GM23338 (cell line): ENCODE results near the gene CDH4.

Source experiments
- CTCF ChIP-seq, 2 experiments: fragments of 200-600 bp in 1 of 2; sonication (generic) in 1 of 2; conservative IDR thresholded peaks; 2 replicates each; pipeline versions ENCODE4 v1.5.1 to v1.6.1; 2016 to 2017; ENCODE audit warnings: antibody characterized with exemption in 2 of 2, low read depth in 2 of 2, mild to moderate bottlenecking in 2 of 2, moderate library complexity in 1 of 2
- EZH2 ChIP-seq: fragments of 200-600 bp; sonication (generic); IDR thresholded peaks from one replicate; pipeline ENCODE4 v1.8.0; 2017; ENCODE audit warnings: antibody characterized with exemption, mild to moderate bottlenecking, low read depth; ENCODE audit not compliant: unreplicated experiment
- EZH2phosphoT487 ChIP-seq: fragments of 200-600 bp; sonication (generic); IDR thresholded peaks from one replicate; pipeline ENCODE4 v1.8.1; 2018; ENCODE audit warnings: antibody characterized with exemption; ENCODE audit not compliant: unreplicated experiment
- JUNB ChIP-seq: IDR thresholded peaks from one replicate; pipeline ENCODE4 v1.6.1; 2016; ENCODE audit warnings: antibody characterized with exemption; ENCODE audit not compliant: unreplicated experiment
- POLR2AphosphoS5 ChIP-seq: IDR thresholded peaks from 2 replicates; pipeline ENCODE4 v1.6.1; 2016; ENCODE audit warnings: antibody characterized with exemption, low read depth
- ZNF114 ChIP-seq: fragments of 250-450 bp; sonication (Bioruptor Pico); IDR thresholded peaks from 2 replicates; pipeline ENCODE4 v1.5.0; 2020; ENCODE audit warnings: mild to moderate bottlenecking, moderate library complexity
- TF ChIP-seq, protein P1 (sequence below): IDR thresholded peaks from one replicate; pipeline ENCODE4 v1.6.1; 2018; ENCODE audit warnings: antibody characterized with exemption; ENCODE audit not compliant: unreplicated experiment

DNA sequence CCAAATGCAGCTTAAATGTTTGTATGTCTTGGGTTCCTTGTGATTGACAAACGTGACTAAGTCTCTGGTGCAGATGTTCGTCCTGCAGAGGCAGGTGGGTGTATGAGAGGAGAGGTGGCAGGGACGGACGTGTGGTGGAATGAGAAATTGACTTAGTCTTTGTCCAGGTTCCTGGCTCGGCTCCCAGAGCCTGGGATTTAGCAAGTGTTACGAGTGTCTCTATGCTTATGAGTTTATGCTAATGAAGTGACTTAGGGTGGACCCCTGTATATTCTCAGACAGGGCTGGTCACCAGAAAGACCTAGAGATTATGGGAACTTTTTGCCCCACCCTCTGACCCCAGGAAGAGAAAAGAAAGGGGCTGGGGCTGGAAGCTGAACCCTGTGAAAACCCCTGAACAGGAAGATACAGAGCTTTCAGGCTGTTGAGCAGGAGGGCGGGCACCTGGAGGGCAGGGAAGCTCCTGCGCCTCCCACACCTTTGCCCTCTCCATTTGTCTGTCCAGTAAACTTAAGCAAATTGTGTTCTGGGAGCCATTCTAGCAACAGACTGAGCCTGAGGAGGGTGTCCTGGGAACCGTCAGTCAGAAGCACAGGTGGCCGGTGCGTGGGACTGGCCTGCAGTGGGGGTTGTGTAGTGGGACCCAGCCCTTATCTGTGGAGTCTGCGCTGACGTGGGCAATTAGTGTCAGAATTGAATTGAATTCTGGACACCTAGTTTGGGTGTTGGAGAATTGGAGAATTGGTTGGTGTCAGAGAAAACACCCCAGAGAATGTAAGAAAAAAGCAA is 362.1 kb downstream of the CDH4 start:
- TF ChIP-seq CTCF (conservative IDR thresholded peaks at IDR 0.05; ENCODE audit: low read depth in 2 of 2): no peak
- TF ChIP-seq, protein P1, sequence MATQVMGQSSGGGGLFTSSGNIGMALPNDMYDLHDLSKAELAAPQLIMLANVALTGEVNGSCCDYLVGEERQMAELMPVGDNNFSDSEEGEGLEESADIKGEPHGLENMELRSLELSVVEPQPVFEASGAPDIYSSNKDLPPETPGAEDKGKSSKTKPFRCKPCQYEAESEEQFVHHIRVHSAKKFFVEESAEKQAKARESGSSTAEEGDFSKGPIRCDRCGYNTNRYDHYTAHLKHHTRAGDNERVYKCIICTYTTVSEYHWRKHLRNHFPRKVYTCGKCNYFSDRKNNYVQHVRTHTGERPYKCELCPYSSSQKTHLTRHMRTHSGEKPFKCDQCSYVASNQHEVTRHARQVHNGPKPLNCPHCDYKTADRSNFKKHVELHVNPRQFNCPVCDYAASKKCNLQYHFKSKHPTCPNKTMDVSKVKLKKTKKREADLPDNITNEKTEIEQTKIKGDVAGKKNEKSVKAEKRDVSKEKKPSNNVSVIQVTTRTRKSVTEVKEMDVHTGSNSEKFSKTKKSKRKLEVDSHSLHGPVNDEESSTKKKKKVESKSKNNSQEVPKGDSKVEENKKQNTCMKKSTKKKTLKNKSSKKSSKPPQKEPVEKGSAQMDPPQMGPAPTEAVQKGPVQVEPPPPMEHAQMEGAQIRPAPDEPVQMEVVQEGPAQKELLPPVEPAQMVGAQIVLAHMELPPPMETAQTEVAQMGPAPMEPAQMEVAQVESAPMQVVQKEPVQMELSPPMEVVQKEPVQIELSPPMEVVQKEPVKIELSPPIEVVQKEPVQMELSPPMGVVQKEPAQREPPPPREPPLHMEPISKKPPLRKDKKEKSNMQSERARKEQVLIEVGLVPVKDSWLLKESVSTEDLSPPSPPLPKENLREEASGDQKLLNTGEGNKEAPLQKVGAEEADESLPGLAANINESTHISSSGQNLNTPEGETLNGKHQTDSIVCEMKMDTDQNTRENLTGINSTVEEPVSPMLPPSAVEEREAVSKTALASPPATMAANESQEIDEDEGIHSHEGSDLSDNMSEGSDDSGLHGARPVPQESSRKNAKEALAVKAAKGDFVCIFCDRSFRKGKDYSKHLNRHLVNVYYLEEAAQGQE: no peak
- TF ChIP-seq EZH2: no peak
- TF ChIP-seq POLR2AphosphoS5: no peak
- no peak for TF ChIP-seq JUNB
- TF ChIP-seq EZH2phosphoT487: no peak
- TF ChIP-seq ZNF114 (CRISPR knock-in tag): no peak
